K562 (cell line): ENCODE data around the gene CCDC9. TPM values are rescaled to one million over a fixed set of nuclear protein-coding genes. Genes with fewer than 3 reads are reported as not detected.

ENCODE experiments used
- CEBPB ChIP-seq: fragments of 450-650 bp; IDR thresholded peaks from 2 replicates; pipeline ENCODE4 v1.6.1; 2016; ENCODE audit warnings: missing genetic modification characterization, missing compliant biosample characterization
- FOS ChIP-seq: IDR thresholded peaks from 3 replicates; pipeline ENCODE4 v1.6.1; 2011; ENCODE audit not compliant: insufficient read length; ENCODE audit errors: extremely low read depth
- HMG20B ChIP-seq: fragments of 250-450 bp; sonication (Bioruptor Pico); IDR thresholded peaks from 2 replicates; pipeline ENCODE4 v1.5.0; 2021; ENCODE audit warnings: mild to moderate bottlenecking
- MECOM ChIP-seq: fragments of 250-450 bp; sonication (Bioruptor Pico); IDR thresholded peaks from 2 replicates; pipeline ENCODE4 v1.8.0; 2022; ENCODE audit warnings: inconsistent platforms
- NUFIP1 ChIP-seq: fragments of 450-650 bp; IDR thresholded peaks from 2 replicates; pipeline ENCODE4 v1.6.1; 2018; ENCODE audit not compliant: partially characterized antibody
- SRSF7 ChIP-seq: fragments of 200-400 bp; formaldehyde crosslinking; optimal IDR thresholded peaks from 2 replicates; pipeline ENCODE3; 2017; ENCODE audit warnings: mild to moderate bottlenecking, low read depth, low read length
- polyA plus RNA-seq, 8 experiments: library from polyadenylated mRNA; depleted of rRNA in 4 of 8; stranded (reverse) in 5 of 8; unstranded in 3 of 8; fragments of >200 nt; fragmentation: Nextera tagmentation in 2 of 8; fragmentation: Illumina TruSeq in 1 of 8; extraction: Ambion mirVana in 2 of 8; extraction: Trizol in 1 of 8; gene quantifications; 2 replicates each; pipeline versions ENCODE4 v1.2.1 to v1.2.3, GENCODE V29; 2011 to 2014; ENCODE audit warnings: inconsistent platforms in 1 of 8, missing spikeins in 1 of 8
- total RNA-seq, 7 experiments: library from RNA; depleted of rRNA in 6 of 7; stranded (reverse); fragments of >200 nt in 6 of 7; fragmentation: Illumina TruSeq in 2 of 7; extraction: Trizol in 2 of 7; gene quantifications; 2 replicates each; pipeline versions ENCODE4 v1.2.1 to v1.2.3, GENCODE V29; 2011 to 2021; ENCODE audit warnings: low replicate concordance in 1 of 7
- TF ChIP-seq, protein P1 (sequence below): sonication (generic); formaldehyde crosslinking; IDR thresholded peaks from 2 replicates; pipeline ENCODE4 v1.9.0; 2022; ENCODE audit warnings: mild to moderate bottlenecking, missing genetic modification reagents
- TF ChIP-seq, protein P2 (sequence below), 2 experiments: fragments of 450-650 bp in 1 of 2; IDR thresholded peaks; 2 replicates each; pipeline ENCODE4 v1.6.1; 2011 to 2017; ENCODE audit warnings: low read depth in 2 of 2, antibody characterized with exemption in 1 of 2, borderline replicate concordance in 1 of 2, low read length in 1 of 2, mild to moderate bottlenecking in 1 of 2, mixed read lengths in 1 of 2; ENCODE audit not compliant: control insufficient read depth in 1 of 2
- TF ChIP-seq, protein P3 (sequence below): sonication (generic); formaldehyde crosslinking; IDR thresholded peaks from 2 replicates; pipeline ENCODE4 v1.9.0; 2022; ENCODE audit warnings: mild to moderate bottlenecking, missing genetic modification reagents
- TF ChIP-seq, protein P4 (sequence below): fragments of 450-650 bp; IDR thresholded peaks from 2 replicates; pipeline ENCODE4 v1.6.1; 2017; ENCODE audit warnings: antibody characterized with exemption
- TF ChIP-seq, protein P5 (sequence below), 2 experiments: IDR thresholded peaks; 2 replicates each; pipeline ENCODE4 v1.6.1; 2011; ENCODE audit warnings: borderline replicate concordance in 1 of 2, control low read depth in 1 of 2, low read depth in 1 of 2, low read length in 1 of 2, mild to moderate bottlenecking in 1 of 2, mixed read lengths in 1 of 2, moderate library complexity in 1 of 2; ENCODE audit not compliant: insufficient read depth in 1 of 2, insufficient read length in 1 of 2, poor library complexity in 1 of 2, severe bottlenecking in 1 of 2; ENCODE audit errors: extremely low read depth in 1 of 2

Gene CCDC9
- total and polyA plus RNA-seq, 9 of the 15 experiments (the other 6 are each of a cell fraction or from before 2014, with no cell fraction given) = 0.23 to 38.6 (median 8.4) TPM

DNA sequence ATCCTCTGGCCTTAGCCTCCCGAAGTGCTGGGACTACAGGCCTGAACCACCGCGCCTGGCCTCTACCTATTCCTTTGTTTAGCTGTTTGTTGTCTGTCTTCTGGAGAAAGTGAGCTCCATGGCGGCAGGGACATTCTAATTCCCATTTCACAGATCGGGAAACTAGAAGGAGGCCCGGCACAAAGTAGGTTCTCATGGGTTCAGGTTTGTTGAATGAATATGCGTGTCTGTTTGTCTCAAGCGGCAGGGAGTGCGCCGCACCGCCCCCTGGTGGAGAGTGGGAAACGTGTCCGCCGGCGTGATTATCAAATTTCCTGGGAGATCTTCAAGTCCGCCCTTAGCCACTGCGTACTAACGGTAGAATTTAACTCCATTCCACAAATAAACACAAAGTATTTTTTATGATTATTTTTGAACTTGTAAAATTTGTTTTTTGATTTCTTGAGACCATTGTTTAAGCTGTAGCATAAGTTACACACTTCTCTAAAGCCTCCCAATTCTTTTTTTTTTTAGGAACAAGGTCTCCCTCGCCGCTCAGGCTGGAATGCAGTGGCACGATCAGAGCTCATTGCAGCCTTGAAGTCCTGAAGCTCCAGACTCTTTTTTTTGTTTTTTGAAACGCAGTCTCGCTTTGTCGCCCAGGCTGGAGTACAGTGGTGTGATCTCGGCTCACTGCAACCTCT is 8.9 kb upstream of the CCDC9 start (continued):
- TF ChIP-seq, protein P1, sequence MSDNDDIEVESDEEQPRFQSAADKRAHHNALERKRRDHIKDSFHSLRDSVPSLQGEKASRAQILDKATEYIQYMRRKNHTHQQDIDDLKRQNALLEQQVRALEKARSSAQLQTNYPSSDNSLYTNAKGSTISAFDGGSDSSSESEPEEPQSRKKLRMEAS = peak; percentile 34; the same call in 1 of the 2 replicates
- TF ChIP-seq HMG20B (CRISPR knock-in tag) (no peak), FOS (no peak), SRSF7 (no peak), MECOM (CRISPR knock-in tag) (no peak), NUFIP1 (peak; percentile 42), CEBPB (tag) (no peak)
- TF ChIP-seq, protein P2, sequence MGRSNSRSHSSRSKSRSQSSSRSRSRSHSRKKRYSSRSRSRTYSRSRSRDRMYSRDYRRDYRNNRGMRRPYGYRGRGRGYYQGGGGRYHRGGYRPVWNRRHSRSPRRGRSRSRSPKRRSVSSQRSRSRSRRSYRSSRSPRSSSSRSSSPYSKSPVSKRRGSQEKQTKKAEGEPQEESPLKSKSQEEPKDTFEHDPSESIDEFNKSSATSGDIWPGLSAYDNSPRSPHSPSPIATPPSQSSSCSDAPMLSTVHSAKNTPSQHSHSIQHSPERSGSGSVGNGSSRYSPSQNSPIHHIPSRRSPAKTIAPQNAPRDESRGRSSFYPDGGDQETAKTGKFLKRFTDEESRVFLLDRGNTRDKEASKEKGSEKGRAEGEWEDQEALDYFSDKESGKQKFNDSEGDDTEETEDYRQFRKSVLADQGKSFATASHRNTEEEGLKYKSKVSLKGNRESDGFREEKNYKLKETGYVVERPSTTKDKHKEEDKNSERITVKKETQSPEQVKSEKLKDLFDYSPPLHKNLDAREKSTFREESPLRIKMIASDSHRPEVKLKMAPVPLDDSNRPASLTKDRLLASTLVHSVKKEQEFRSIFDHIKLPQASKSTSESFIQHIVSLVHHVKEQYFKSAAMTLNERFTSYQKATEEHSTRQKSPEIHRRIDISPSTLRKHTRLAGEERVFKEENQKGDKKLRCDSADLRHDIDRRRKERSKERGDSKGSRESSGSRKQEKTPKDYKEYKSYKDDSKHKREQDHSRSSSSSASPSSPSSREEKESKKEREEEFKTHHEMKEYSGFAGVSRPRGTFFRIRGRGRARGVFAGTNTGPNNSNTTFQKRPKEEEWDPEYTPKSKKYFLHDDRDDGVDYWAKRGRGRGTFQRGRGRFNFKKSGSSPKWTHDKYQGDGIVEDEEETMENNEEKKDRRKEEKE (IDR thresholded peaks at IDR 0.05; ENCODE audit: borderline replicate concordance in 1 of 2, control insufficient read depth in 1 of 2, low read depth in 2 of 2, low read length in 1 of 2) = no peak
- TF ChIP-seq, protein P3, sequence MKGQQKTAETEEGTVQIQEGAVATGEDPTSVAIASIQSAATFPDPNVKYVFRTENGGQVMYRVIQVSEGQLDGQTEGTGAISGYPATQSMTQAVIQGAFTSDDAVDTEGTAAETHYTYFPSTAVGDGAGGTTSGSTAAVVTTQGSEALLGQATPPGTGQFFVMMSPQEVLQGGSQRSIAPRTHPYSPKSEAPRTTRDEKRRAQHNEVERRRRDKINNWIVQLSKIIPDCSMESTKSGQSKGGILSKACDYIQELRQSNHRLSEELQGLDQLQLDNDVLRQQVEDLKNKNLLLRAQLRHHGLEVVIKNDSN = no peak
- TF ChIP-seq, protein P4, sequence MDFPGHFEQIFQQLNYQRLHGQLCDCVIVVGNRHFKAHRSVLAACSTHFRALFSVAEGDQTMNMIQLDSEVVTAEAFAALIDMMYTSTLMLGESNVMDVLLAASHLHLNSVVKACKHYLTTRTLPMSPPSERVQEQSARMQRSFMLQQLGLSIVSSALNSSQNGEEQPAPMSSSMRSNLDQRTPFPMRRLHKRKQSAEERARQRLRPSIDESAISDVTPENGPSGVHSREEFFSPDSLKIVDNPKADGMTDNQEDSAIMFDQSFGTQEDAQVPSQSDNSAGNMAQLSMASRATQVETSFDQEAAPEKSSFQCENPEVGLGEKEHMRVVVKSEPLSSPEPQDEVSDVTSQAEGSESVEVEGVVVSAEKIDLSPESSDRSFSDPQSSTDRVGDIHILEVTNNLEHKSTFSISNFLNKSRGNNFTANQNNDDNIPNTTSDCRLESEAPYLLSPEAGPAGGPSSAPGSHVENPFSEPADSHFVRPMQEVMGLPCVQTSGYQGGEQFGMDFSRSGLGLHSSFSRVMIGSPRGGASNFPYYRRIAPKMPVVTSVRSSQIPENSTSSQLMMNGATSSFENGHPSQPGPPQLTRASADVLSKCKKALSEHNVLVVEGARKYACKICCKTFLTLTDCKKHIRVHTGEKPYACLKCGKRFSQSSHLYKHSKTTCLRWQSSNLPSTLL = no peak
- TF ChIP-seq, protein P5, sequence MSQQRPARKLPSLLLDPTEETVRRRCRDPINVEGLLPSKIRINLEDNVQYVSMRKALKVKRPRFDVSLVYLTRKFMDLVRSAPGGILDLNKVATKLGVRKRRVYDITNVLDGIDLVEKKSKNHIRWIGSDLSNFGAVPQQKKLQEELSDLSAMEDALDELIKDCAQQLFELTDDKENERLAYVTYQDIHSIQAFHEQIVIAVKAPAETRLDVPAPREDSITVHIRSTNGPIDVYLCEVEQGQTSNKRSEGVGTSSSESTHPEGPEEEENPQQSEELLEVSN (IDR thresholded peaks at IDR 0.05; ENCODE audit: borderline replicate concordance in 1 of 2, extremely low read depth in 1 of 2, insufficient read depth in 1 of 2, insufficient read length in 1 of 2, low read depth in 1 of 2, low read length in 1 of 2, poor library complexity in 1 of 2, severe bottlenecking in 1 of 2) = peak in 1 of 2 experiments; percentile 31
